Panc1 (cell line): ENCODE data around the gene CDC25B.

Source experiments
- CTCF ChIP-seq: fragments of 450-650 bp; IDR thresholded peaks from 2 replicates; pipeline ENCODE4 v1.5.1; 2017; ENCODE audit warnings: mild to moderate bottlenecking
- POLR2AphosphoS5 ChIP-seq: IDR thresholded peaks from 2 replicates; pipeline ENCODE4 v1.6.1; 2012; ENCODE audit warnings: mild to moderate bottlenecking, low read depth, low read length, moderate library complexity
- REST ChIP-seq, 2 experiments: IDR thresholded peaks; 2 replicates each; pipeline ENCODE4 v1.6.1; 2011 to 2012; ENCODE audit warnings: low read depth in 2 of 2, control low read depth in 1 of 2, low read length in 1 of 2, mild to moderate bottlenecking in 1 of 2, moderate library complexity in 1 of 2; ENCODE audit not compliant: insufficient read depth in 1 of 2
- SIN3A ChIP-seq: IDR thresholded peaks from 2 replicates; pipeline ENCODE4 v1.6.1; 2012; ENCODE audit warnings: low read depth, mild to moderate bottlenecking, low read length, moderate library complexity, borderline replicate concordance; ENCODE audit not compliant: insufficient read depth

GRCh38 chr20:3748073-3748472 lies 48.0 kb upstream of the CDC25B start:
- TF ChIP-seq CTCF = no peak
- no peak for TF ChIP-seq SIN3A
- TF ChIP-seq POLR2AphosphoS5 = no peak
- no peak for TF ChIP-seq REST (IDR thresholded peaks at IDR 0.05; ENCODE audit: insufficient read depth in 1 of 2, low read depth in 2 of 2, low read length in 1 of 2)
